ENCODE measurements around the gene VAMP1.
"Not testable (repeated sequence)": the region's sequence is repeated elsewhere in the genome, so short reads cannot be mapped to it uniquely, and the experiment has no call there.

VAMP1 gene, protein sequence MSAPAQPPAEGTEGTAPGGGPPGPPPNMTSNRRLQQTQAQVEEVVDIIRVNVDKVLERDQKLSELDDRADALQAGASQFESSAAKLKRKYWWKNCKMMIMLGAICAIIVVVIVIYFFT

DNA sequence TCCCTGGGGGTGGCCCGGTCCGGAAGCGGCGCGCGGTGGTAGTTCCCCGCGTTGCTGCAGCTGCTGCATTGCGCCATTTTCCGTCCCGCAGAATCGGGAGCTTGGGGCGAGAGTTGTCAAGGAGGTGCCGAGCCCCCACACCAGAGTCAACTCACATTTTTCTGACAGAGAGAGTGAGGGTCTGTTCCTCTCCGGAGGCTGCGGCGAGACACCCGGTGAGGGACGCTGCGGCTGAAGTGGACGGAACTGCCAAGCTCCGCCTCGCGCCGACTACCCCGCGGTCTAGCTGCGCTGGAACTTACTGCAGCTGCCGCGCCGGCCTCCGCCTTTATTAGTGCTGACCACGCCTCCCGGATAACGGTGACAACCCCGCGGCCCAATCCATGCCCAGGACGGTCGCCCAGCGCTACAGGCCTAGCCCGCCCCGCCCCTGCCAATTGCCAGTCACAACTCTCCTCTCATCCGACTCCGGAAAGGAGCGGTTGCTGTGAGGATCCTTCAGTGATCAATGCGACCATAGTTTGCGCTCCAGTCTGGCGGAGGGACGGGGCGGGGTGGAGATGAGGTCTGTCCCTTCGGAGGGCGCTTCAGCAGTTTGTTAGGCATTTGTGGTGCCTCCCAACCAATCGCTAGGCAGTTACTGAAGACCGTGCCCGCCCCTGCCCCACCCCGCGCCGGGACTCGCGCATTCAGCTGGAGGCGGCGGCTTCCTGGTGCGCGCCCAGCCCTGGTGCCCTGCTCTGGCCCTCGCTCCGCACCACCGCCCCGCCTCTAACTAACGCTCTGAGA is at the start of gene VAMP1:
VAMP1 (minus strand) TSS at position 303 of the 789 bp plus-strand sequence; CDS start at position 157, 146 bp downstream.
- peak; percentile 98 for DNase-seq (ENCODE audit: low spot score)

DNA sequence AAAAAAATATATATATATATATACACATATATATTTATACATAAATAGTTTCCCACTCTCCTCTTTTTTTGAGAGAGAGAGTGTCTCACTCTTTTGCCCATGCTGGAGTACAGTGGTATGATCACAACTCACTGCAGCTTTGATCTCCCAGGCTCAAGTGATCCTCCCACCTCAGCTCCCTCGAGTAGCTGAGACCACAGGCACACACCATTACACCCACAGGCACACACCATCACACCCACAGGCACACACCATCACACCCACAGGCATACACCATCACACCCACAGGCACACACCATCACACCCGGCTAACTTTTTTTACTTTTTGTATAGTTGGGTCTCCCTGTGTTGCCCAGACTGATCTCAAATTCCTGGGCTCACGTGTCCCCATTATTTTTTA is 49.7 kb upstream of the VAMP1 start:
- no peak for DNase-seq (ENCODE audit: low spot score)

DNA sequence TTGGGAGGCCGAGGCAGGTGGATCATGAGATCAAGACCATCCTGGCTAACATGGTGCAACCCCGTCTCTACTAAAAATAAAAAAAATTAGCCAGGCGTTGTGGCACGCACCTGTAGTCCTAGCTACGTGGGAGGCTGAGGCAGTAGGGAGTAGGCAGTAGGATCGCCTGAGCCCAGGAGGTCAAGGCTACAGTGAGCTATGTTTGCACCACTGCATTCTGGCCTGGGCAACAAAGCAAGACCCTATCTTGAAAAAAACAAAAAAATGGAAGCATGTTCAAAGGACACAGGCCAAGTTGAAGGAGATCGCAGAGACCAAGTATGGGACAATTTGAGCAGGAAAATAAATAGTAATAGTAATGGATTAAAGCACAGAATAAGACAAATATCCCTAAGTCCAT is 37.6 kb upstream of the VAMP1 start:
- DNase-seq (ENCODE audit: low spot score), result no peak

DNA sequence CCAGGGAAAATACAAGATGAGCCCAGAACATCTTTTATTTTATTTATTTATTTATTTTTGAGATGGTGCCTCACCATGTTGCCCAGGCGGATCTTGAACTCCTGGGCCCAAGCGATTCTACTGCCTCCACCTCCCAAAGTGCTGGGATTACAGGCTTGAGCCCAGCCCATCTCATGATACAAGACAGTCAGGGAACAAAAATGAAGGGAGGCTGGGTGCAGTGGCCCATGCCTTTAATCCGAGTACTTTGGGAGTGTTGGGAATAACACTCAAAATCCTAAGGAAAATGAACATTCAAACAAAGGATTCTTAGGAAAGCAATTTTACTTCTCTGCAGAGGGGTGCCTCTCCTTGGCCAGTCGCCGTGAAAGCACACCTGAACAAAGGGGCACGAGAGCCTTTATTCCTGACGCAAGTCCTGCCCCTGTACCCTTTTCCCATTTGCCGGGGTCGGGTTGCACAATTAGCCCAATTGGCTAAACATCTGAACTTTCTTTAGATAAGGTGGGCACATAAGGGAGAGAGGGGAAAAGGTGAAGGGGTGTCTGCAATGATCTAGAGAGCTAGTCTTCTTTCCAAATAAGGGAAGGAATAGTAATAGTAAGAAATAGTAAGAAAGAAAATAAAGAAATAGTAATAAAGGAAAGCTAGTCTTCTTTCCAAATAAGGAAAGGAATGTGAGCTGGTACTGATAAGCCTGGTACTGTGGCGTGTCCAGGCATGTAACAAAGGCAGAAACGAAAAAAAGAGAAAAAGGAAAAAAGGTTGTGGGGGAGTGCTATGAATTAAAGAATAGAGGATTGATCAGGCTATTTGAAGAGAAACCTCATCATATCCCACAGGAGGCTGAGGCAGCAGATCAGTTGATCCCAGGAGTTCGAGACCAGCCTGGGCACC is 36.9 kb upstream of the VAMP1 start:
- no peak for DNase-seq (ENCODE audit: low spot score)

DNA sequence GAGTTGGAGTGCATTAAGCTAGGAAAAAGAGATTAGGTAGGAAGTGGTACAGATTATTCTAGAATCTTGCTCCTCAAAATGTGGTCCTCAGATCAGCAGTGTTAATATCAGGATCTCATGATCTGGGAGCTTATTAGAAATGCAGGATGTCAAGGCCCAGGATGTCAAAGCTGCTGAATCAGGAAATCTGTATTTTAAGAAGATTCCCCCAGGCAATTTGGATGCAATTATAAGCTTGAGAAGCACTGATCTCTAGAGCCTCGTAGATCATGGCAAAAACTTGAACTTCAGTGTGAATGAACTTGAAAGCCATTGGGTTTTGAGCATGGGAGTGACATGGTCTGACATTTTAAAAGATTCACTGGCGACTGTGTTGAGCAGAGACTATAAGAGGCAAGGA is 30.0 kb upstream of the VAMP1 start:
- DNase-seq (ENCODE audit: low spot score), result peak; percentile 9

DNA sequence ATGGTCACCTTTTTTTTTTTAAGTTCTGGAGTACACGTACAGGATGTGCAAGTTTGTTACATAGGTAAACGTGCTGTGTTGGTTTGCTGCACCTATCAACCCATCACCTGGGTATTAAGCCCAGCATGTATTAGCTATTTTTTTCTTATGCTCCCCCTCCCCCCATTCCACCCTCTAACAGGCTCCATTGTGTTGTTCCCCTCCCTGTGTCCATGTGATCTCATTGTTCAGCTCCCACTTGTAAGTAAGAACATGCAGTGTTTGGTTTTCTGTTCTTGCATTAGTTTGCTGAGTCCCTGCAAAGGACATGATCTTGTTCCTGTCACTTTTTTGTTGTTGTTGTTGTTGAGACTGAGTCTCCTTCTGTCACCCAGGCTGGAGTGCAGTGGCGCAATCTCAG is 26.8 kb upstream of the VAMP1 start:
- DNase-seq (ENCODE audit: low spot score), result not testable (repeated sequence)

DNA sequence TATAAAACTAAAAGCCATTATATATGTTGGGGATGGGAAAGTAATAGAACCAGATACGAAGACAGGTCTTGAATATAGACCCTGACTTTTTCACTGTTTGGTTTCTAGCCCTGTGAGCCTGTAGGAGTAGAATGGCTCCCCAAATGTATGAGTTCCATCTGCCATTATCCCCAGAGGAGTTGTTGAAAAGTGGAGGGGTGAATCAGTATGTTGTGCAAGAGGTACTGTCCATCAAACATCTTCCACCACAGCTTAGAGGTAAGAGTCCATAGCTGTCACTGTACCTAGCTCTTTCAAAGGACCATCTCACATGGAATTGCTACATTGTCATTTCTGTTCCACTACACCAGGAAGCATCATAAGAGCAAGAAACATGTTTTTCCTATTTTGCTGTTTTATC is 24.5 kb upstream of the VAMP1 start:
- no peak for DNase-seq (ENCODE audit: low spot score)

DNA sequence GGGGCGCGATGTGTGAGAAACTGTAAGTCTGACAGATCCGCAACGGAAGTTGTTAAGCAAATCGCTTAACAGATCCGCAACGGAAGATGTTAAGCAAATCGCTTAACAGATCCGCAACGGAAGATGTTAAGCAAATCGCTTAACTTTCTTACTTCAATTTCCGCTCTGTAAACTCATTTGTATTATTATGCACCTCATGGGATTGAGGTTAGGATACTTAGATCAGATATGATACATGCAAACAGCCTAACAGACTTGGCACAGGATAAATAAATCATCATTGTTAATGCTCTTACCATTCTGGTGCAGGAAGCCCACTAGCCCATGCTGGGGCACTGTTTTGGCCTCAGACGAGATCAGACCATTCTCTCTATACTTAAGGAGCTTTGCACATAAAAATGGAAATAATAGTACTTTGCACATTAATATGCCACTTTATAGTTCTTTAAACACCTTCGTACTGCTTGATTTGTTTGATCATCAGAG is 23.8 kb upstream of the VAMP1 start:
- no peak for DNase-seq (ENCODE audit: low spot score)

DNA sequence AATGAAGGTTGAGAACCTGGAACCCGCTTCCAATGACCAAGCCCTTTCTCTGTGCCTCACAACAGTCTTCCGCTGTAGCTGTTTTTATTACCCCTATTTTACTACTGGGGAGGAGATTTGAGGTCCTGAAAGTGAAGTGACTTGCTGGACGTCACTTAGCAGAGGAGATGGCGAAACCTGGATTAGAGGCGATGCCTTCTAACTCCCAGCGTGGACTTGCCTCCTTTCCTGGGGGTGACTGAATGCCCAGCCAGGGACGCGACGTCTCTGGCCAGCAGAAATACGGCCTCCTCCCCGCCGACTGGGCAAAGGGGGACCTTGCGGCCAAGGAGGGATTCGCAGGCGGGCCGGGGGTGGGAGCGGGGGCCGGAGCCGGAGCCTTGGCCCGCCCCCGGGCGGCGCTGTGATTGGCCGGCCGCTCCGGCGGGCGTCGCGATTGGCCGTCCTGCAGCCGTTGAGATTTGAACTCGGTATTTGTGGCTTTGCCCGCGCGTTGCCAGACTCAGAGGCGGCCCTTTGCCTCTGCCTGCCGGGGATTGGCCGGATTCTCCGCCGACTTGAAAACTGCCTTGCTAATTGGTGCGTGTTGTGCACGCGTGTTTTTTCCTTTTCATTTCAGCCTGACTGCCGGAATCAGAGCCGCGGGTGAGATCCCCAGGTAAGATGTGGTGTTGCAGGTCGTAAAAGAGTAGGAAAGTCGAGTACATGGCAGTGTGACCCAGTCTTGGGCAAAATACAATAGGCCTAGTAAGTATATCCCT is 23.2 kb upstream of the VAMP1 start, which contains the start of gene NCAPD2:
NCAPD2 (plus strand) TSS at position 606 of the 761 bp plus-strand sequence. CDS start 997 bp downstream, outside the sequence.
- peak; percentile 93 for DNase-seq (ENCODE audit: low spot score)

DNA sequence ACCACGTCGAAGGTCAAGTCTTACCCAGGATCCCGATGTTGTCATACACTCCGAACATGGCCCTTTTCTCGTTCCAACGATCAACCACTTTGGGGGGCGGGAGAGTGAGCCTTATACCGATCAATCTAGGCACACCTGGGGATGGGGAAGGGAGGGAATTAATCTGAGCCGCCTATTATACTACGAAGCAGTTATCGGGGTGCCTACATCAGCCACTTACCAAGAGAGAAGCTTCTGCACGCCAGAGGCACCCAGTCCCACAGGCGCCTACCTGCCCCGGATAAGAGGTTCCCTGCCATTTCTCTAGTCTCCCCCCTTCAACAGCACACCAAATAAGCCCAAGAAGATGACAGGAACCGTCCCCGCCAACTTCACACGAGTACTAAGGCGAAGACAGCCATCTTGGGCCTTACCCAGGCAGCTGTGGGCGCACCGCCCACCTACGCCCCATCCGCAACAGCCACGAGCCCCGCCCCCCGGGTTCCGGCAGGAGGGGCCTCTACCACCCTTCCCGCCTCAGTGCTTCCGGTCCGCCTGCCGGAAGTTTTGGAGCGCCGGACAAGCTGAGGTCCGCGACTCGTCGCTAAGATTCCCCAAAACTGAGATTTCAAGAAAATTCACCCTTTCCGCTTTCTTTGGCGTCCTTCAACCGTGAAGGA is 22.5 kb upstream of the VAMP1 start, which contains the start of gene MRPL51:
MRPL51 (minus strand) TSS at position 425 of the 659 bp plus-strand sequence; CDS start at position 299, 126 bp downstream.
- DNase-seq (ENCODE audit: low spot score), result peak; percentile 98

DNA sequence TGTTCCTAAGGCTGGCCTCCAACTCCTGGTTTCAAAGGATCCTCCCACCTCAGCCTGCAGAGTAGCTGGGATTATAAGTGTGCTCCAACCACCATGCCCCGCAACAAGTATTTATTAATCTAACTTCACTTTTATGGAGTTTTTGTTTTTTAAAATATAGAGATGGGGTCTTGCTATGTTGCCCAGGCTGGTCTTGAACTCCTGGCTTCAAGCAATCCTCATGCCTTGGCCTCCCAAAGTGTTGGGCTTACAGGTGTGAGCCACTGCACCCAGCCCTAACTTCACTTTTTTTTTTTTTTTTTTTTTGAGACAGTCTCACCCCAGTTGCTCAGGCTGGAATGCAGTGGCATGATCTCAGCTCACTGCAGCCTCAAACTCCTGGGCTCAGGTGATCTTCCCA is 20.2 kb upstream of the VAMP1 start:
- DNase-seq (ENCODE audit: low spot score), result not testable (repeated sequence)

DNA sequence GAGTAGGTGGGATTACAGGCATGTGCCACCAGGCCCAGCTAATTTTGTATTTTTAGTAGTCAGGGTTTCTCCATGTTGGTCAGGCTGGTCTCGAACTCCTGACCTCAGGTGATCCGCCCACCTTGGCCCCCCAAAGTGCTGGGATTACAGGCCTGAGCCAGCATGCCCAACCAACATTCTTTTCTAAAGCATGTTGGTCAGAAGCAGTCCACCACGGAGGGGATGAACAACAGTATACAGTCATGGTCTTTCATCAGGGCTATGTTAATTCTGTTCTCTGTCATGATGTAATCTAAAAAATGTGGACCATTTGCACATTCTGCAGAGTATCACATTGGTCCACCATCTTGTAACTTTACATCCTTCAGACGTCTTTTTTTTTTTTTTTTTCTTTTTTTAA is 19.0 kb upstream of the VAMP1 start:
- no peak for DNase-seq (ENCODE audit: low spot score)

DNA sequence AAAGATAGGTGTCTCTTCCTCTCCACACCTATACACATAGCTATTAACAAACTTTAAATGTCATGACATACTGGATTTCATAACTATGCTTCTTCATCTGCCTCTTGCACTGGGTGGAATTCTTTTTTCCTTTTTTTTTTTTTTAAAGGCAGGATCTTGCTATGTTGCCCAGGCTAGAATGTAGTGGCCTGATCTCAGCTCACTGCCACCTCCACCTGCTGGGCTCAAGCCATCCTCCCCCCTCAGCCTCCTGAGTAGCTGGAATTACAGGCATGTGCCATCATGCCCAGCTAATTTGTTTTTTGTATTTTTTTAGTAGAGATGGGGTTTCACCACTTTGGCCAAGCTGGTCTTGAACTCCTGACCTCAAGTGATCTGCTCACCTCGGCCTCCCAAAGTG is 17.8 kb upstream of the VAMP1 start:
- DNase-seq (ENCODE audit: low spot score), result no peak

DNA sequence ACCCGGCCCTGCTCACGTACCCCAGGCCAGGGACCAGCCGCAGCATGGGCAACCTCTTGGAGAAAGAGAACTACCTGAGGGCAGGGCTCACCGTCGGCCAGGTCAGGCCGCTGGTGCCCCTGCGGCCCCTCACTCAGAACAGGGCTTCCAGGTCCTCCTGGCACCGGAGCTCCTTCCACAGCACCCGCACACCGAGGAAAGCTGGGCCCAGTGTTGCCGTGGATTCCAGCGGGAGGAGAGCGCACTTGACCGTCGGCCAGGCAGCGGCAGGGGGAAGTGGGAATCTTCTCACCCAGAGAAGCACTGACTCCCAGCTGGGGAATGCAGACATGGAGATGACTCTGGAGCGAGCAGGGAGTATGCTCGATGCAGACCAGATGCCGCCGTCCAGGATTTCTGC is 7.9 kb upstream of the VAMP1 start:
- DNase-seq (ENCODE audit: low spot score), result no peak

DNA sequence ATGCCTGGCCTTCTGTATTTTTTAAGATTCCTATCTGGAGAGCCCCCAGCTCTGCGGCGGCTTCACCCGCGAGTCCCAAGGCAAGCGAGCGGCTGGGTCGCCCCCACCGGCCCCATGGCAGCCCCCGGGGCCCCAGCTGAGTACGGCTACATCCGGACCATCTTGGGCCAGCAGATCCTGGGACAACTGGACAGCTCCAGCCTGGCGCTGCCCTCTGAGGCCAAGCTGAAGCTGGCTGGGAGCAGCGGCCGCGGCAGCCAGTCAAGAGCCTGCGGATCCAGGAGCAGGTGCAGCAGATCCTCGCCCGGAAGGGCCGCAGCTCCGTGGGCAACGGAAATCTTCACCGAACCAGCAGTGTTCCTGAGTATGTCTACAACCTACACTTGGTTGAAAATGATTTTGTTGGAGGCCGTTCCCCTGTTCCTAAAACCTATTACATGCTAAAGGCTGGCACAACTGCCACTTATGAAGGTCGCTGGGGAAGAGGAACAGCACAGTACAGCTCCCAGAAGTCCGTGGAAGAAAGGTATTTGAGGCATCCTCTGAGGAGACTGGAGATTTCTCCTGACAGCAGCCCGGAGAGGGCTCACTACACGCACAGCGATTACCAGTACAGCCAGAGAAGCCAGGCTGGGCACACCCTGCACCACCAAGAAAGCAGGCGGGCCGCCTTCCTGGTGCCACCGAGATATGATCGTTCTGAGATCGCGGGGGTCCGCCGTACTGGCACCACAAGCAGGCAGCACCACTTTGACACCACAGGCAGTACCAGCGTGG is 7.3 kb upstream of the VAMP1 start:
- not testable (repeated sequence) for DNase-seq (ENCODE audit: low spot score)

DNA sequence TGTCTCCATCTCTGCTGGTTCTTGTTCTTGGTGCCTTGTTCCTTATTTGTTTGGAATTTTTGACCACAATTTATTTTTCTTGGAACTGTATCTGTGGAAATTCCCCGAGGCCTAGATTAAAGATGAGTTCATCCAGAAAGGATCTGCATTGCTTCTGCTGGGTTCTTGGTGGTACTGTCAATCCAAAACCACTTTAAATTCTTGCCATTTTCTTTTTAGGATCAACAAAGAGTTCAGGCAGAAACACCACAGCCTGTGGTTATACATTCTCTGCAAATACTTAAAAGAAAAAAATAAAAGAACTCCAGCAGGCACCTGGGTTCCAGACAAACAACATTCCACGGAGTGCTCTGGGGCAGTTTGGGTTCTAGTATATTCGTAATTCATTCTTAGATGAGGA is 6.0 kb upstream of the VAMP1 start:
- DNase-seq (ENCODE audit: low spot score), result no peak

DNA sequence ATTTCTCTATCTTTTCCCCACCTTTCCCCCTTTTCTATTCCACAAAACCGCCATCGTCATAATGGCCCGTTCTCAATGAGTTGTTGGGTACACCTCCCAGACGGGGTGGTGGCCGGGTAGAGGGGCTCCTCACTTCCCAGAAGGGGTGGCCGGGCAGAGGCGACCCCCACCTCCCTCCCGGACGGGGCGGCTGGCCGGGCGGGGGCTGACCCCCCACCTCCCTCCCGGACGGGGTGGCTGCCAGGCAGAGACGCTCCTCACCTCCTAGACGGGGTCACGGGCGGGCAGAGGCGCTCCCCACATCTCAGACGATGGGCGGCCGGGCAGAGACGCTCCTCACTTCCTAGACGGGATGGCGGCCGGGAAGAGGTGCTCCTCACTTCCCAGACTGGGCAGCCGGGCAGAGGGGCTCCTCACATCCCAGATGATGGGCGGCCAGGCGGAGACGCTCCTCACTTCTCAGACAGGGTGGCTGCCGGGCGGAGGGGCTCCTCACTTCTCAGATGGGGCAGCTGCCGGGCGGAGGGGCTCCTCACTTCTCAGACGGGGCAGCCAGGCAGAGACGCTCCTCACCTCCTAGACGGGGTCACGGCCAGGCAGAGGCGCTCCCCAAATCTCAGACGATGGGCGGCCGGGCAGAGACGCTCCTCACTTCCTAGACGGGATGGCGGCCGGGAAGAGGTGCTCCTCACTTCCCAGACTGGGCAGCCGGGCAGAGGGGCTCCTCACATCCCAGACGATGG is 4.9 kb upstream of the VAMP1 start:
- DNase-seq (ENCODE audit: low spot score), result not testable (repeated sequence)

DNA sequence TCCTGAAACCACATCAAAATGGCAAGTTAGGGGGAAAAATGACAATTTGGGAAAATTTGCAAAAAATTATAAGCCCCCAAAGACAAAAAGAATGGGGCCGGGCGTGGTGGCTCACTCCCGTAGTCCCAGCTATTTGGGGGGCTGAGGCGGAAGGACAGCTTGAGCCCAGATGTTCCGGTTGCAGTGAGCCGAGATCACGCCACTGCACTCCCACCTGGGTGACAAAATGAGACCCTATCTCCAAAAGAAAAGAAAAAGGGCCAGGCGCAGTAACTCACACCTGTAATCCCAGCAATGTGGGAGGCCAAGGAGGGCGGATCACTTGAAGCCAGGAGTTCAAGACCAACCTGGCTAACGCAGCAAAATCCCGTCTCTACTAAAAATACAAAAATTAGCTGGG is 2.0 kb upstream of the VAMP1 start:
- no peak for DNase-seq (ENCODE audit: low spot score)

DNA sequence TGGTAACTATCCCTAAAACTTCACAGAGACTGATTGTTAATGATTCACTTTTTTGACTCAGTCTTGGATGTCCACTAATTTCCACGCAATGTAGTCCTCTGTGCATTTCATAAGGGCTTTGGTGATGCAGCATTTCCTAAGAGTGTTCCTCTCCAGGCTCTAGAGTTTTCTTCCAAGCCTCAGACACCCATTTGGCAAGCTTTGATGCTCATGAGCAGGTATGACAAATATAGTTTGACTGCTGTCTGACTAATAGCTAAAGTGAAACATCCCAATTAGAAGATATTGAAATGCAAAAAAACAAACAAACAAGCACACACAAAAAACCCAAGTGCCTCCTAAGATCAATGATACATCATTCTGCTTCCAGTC is 1.5 kb upstream of the VAMP1 start:
- DNase-seq (ENCODE audit: low spot score), result no peak

Data from COLO829 (cell line).